MCF 10A (cell line): ENCODE results near the gene EPB41. TPM values are rescaled to one million over a fixed set of nuclear protein-coding genes. Genes with fewer than 3 reads are reported as not detected.

Source experiments
- Bru-seq: library from RNA; stranded (reverse); fragments of 400-500 nt; gene quantifications from one replicate; lab custom pipeline; 2021; lab: Mats Ljungman, UMichigan
- BruChase-seq, 2 experiments: library from RNA; stranded (reverse); fragments of 400-500 nt; gene quantifications; one replicate each; lab custom pipeline; 2021; lab: Mats Ljungman, UMichigan
- BruUV-seq: library from RNA; stranded (reverse); fragments of 400-500 nt; replicated peaks from 2 replicates; lab custom pipeline; 2021; lab: Mats Ljungman, UMichigan
- CTCF ChIA-PET: fragments of 300-600 bp; sonication (Branson Sonifier 250); formaldehyde crosslinking; extraction: SDS; loops from one replicate; lab custom pipeline; 2021; ENCODE audit warnings: antibody characterized with exemption, inconsistent platforms; lab: Yijun Ruan, JAX
- POLR2A ChIA-PET: fragments of 300-600, 350-650 bp; sonication (Branson Sonifier 250); formaldehyde crosslinking; extraction: SDS; loops from one replicate; lab custom pipeline; 2020; ENCODE audit warnings: antibody characterized with exemption, inconsistent platforms; lab: Yijun Ruan, JAX
- DNase-seq: peaks from one replicate; pipeline ENCODE4 v3.0.0-alpha.2; 2018; ENCODE audit not compliant: unreplicated experiment
- H3K27ac Mint-ChIP-seq: one replicate; pipeline ENCODE4 v1.8.0; 2022; ENCODE audit warnings: mild to moderate bottlenecking, low read depth, mixed read lengths; ENCODE audit not compliant: unreplicated experiment
- H3K27me3 Mint-ChIP-seq: one replicate; pipeline ENCODE4 v1.8.0; 2022; ENCODE audit warnings: mixed read lengths; ENCODE audit not compliant: insufficient read depth, unreplicated experiment
- H3K36me3 Mint-ChIP-seq: one replicate; pipeline ENCODE4 v1.8.0; 2022; ENCODE audit warnings: mild to moderate bottlenecking, moderate library complexity, mixed read lengths; ENCODE audit not compliant: insufficient read depth, unreplicated experiment
- H3K4me1 Mint-ChIP-seq: one replicate; pipeline ENCODE4 v1.8.0; 2022; ENCODE audit warnings: mixed read lengths; ENCODE audit not compliant: insufficient read depth, unreplicated experiment
- H3K4me3 Mint-ChIP-seq: one replicate; pipeline ENCODE4 v1.8.0; 2022; ENCODE audit warnings: mild to moderate bottlenecking, moderate library complexity, mixed read lengths; ENCODE audit not compliant: unreplicated experiment
- H3K9me3 Mint-ChIP-seq: one replicate; pipeline ENCODE4 v1.8.0; 2022; ENCODE audit warnings: mixed read lengths; ENCODE audit not compliant: unreplicated experiment
- CTCF ChIP-seq: fragments of 200-600 bp; IDR thresholded peaks from one replicate; pipeline ENCODE4 v1.8.0; 2022; ENCODE audit warnings: antibody characterized with exemption, mild to moderate bottlenecking; ENCODE audit not compliant: unreplicated experiment
- intact Hi-C: fragments of 100-400 bp; cut with micrococcal nuclease; formaldehyde crosslinking; loops from 2 replicates; pipeline ENCODE4 v1.14.1; 2022
- long read RNA-seq: library from polyadenylated mRNA; stranded (forward); transcript quantifications from one replicate; pipeline ENCODE4 v2.0.0, GENCODE V29; 2022
- total RNA-seq: library from RNA; stranded (reverse); gene quantifications from 2 replicates; pipeline ENCODE4 v1.2.3, GENCODE V29; 2022

Gene EPB41
- 15.0 and 23.0 TPM in 2 replicates for total RNA-seq
- percentile 62 among the genes with signal in this experiment for Bru-seq, nascent RNA
- BruChase-seq, experiment 1, labeled RNA remaining after a 6-hour chase, result percentile 67 among the genes with signal in this experiment
- percentile 63 among the genes with signal in this experiment for BruChase-seq, experiment 2, labeled RNA remaining after a 2-hour chase
- long read RNA-seq, partial matches to known transcripts, result 0 of 20 reads
- long read RNA-seq, other reads (novel, unspliced or antisense), result 20 of 20 reads

DNA sequence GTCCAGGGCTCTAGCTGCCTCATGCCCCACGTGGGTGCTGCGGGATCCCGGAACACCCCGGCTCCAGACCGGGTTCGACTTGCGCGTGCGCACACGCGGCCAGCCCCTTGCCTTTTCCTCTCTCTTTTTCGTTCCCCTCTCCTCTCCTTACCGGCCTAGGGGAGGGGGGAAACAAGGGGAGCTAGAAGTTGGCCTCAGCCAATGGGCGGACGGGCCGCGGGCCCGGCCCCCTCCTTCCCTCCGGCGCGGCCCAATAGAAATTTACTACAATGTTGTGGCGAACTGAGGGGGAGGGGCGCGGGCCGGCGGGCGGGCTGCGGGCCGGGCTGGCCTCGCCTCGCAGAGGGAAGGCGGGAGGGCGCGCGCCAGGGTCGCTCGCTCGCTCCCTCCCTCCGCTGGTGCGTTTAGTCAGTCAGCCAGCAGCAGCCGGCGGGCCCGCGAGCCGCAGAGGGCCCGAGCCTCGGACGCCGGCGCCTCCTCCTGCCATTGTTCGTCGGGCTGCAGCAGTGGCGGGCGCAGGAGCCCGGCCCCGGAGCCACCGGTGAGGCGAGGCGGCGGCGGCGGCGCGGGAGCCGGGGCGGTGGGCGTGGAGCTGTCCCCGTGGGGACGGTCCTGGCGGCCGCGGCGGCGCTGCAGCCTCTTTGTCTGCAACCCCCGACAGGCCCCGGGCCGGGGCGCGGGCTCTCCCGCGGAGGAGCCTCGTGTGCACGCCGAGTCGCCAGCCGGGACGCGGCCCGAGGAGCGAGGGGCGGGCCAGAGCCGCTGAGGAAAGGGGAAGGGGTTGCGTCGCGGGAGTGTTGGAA, at the start of gene EPB41:
EPB41 (plus strand) TSS at position 342 of the 803 bp plus-strand sequence. CDS start 72,869 bp downstream, outside the sequence.
- Mint-ChIP-seq H3K27ac (peak within 1 kb of the TSS; percentile 79), H3K27me3 (no peaks in the 10 kb centered on the region), H3K4me3 (peak within 1 kb of the TSS; percentile 81), H3K36me3 (no peaks in the 10 kb centered on the region), H3K4me1 (peaks cover 6% of the 10 kb centered on the region), H3K9me3 (no peaks in the 10 kb centered on the region)
- DNase-seq, result peak; percentile 90
- no TSS peak for BruUV-seq
- CTCF ChIA-PET, result interaction anchor here (0.9 to 1.5 kb wide), 9 partner anchors 10 to 130 kb away, joined by 3 to 7 read pairs (median 4); no protein-coding TSS in a partner anchor
- intact Hi-C loops, result no loop called here
- no peak for TF ChIP-seq CTCF
- POLR2A ChIA-PET, result interaction anchor here (0.6 to 2.8 kb wide), 23 partner anchors 9 to 837 kb away, joined by 3 to 22 read pairs (median 4); partner anchors contain the start of genes SRSF4, TAF12 and YTHDF2

- DNase-seq, result no peak
- peaks cover 7% of the 10 kb centered on the region for H3K4me1 Mint-ChIP-seq
- H3K36me3 Mint-ChIP-seq, result no peaks in the 10 kb centered on the region
- intact Hi-C loops, result no loop called here
- H3K27me3 Mint-ChIP-seq, result peaks cover 28% of the 10 kb centered on the region
- TF ChIP-seq CTCF, result no peak
- H3K27ac Mint-ChIP-seq, result no peak overlapping the region
- no peak overlapping the region for H3K4me3 Mint-ChIP-seq
- BruUV-seq, result no TSS peak
- POLR2A ChIA-PET, result no interaction called here
- H3K9me3 Mint-ChIP-seq, result no peaks in the 10 kb centered on the region
- CTCF ChIA-PET, result no interaction called here
These were observed 49.7 kb upstream of the EPB41 start for GRCh38 chr1:28864695-28865094.

- peaks cover 7% of the 10 kb centered on the region for H3K4me1 Mint-ChIP-seq
- H3K36me3 Mint-ChIP-seq, result no peaks in the 10 kb centered on the region
- BruUV-seq, result no TSS peak
- ChIA-PET CTCF (interaction anchor here (3.1 kb wide), 1 partner anchor 12 kb away, joined by 22 read pairs; no protein-coding TSS in a partner anchor), POLR2A (interaction anchor here (0.9 to 1.0 kb wide), 2 partner anchors 129 to 1333 kb away, joined by 3 read pairs; partner anchors contain the start of gene YTHDF2)
- peaks cover 28% of the 10 kb centered on the region for H3K27me3 Mint-ChIP-seq
- DNase-seq, result peak; percentile 50
- no peaks in the 10 kb centered on the region for H3K9me3 Mint-ChIP-seq
- intact Hi-C loops, result no loop called here
- TF ChIP-seq CTCF, result no peak
- H3K4me3 Mint-ChIP-seq, result no peak overlapping the region
- H3K27ac Mint-ChIP-seq, result no peak overlapping the region
These were observed 48.2 kb upstream of the EPB41 start for GRCh38 chr1:28865997-28866650.
